Loucy (cell line): Measurements from ENCODE around the gene NRIP1.

Experiments
- CTCF ChIP-seq: fragments of 200-600 bp; sonication (generic); conservative IDR thresholded peaks from 2 replicates; pipeline ENCODE4 v1.5.1; 2014; ENCODE audit warnings: mild to moderate bottlenecking, antibody characterized with exemption, low read length
- EZH2phosphoT487 ChIP-seq: fragments of 200-600 bp; IDR thresholded peaks from 2 replicates; pipeline ENCODE4 v1.6.1; 2018; ENCODE audit warnings: antibody characterized with exemption, mild to moderate bottlenecking, moderate library complexity, borderline replicate concordance

DNA sequence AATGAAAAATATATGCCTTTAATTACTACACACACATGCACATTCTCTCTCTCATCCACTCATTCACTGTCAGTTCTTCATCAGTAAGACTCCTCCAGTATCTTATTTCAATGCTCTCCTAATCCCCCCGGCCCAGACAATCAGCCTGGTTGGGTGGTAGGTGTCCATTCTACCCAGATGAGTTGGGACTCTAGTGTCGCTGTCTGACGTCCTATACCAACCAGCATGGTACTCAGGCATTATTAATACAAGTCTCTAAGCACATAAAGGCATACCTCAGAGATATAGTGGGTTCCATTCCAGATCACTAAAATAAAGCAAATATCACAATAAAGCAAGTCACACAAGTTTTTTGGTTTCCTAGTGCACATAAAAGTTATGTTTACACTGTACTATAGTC lies 19.8 kb downstream of the NRIP1 start:
- TF ChIP-seq CTCF: no peak
- no peak for TF ChIP-seq EZH2phosphoT487
